GM12878 (cell line): ENCODE measurements around the gene TANK. TPM values are rescaled to one million over a fixed set of nuclear protein-coding genes. Genes with fewer than 3 reads are reported as not detected.

ENCODE experiments used
- ATAC-seq: fragments of 200-7000 bp; cut with Tn5 transposase; 3 replicates; pipeline ENCODE4 v1.9.1; 2020; ENCODE audit warnings: mild to moderate bottlenecking, moderate library complexity
- BruUV-seq: library from RNA; stranded (reverse); fragments of 400-500 nt; replicated peaks from 2 replicates; lab custom pipeline; 2021; lab: Mats Ljungman, UMichigan
- CTCF ChIA-PET: fragments of 300-600 bp; sonication (Branson Sonifier 250); formaldehyde crosslinking; extraction: SDS; loops from one replicate; lab custom pipeline; 2021; ENCODE audit warnings: inconsistent platforms; lab: Yijun Ruan, JAX
- POLR2A ChIA-PET: fragments of 350-600 bp; formaldehyde crosslinking; extraction: SDS; loops from one replicate; lab custom pipeline; 2021; ENCODE audit warnings: inconsistent platforms; lab: Charles Lee
- RAD21 ChIA-PET: fragments of 300-600 bp; sonication (Branson Sonifier 250); formaldehyde crosslinking; loops from one replicate; lab custom pipeline; 2023; ENCODE audit warnings: antibody characterized with exemption; ENCODE audit not compliant: unreplicated experiment; lab: Charles Lee
- SMC1A ChIA-PET: fragments of 300-600 bp; sonication (Branson Sonifier 250); formaldehyde crosslinking; loops from one replicate; lab custom pipeline; 2023; ENCODE audit not compliant: unreplicated experiment, uncharacterized antibody; lab: Charles Lee
- DNase-seq: peaks from one replicate; pipeline ENCODE4 v3.0.0-alpha.2; 2011; ENCODE audit warnings: low read depth, low spot score
- FAIRE-seq: peaks from 3 replicates; lab custom pipeline; 2011; peaks lifted over from hg19 to GRCh38; lab: Jason Lieb, UNC
- H2AFZ ChIP-seq: 2 replicates; pipeline ENCODE4 v1.6.0; 2011; ENCODE audit warnings: low read depth, low read length, control low read depth; ENCODE audit not compliant: control insufficient read depth
- H3K27ac ChIP-seq: 2 replicates; pipeline ENCODE4 v1.5.1; 2011; ENCODE audit warnings: control low read depth; ENCODE audit not compliant: control insufficient read depth, insufficient read depth
- H3K27me3 ChIP-seq, 2 experiments: replicated peaks in 1 of 2; 2 replicates each; pipeline versions ENCODE4 v1.6.0 to v1.6.1; 2011; ENCODE audit warnings: low read length in 1 of 2; ENCODE audit not compliant: control insufficient read depth in 2 of 2, insufficient read depth in 2 of 2
- H3K36me3 ChIP-seq, 2 experiments: 2 replicates each; pipeline ENCODE4 v1.5.1; 2011; ENCODE audit warnings: low read length in 1 of 2; ENCODE audit not compliant: control insufficient read depth in 2 of 2, insufficient read depth in 2 of 2
- H3K4me1 ChIP-seq: 2 replicates; pipeline ENCODE4 v1.6.1; 2011; ENCODE audit warnings: mild to moderate bottlenecking, low read length, moderate library complexity, mixed read lengths; ENCODE audit not compliant: control insufficient read depth, insufficient read depth
- H3K4me2 ChIP-seq: 2 replicates; pipeline ENCODE4 v1.6.0; 2011; ENCODE audit warnings: control low read depth; ENCODE audit not compliant: control insufficient read depth, insufficient read depth
- H3K4me3 ChIP-seq: fragments of 200-600 bp; sonication (generic); 2 replicates; pipeline ENCODE4 v1.5.1; 2016
- H3K79me2 ChIP-seq: 2 replicates; pipeline ENCODE4 v1.6.0; 2011; ENCODE audit warnings: low read length; ENCODE audit not compliant: control insufficient read depth, insufficient read depth
- H3K9ac ChIP-seq: 2 replicates; pipeline ENCODE4 v1.8.0; 2011; ENCODE audit warnings: low read length, control low read depth, mixed read lengths; ENCODE audit not compliant: control insufficient read depth, insufficient read depth
- H3K9me3 ChIP-seq: replicated peaks from 3 replicates; pipeline ENCODE4 v1.5.1; 2011; ENCODE audit warnings: mild to moderate bottlenecking, low read length; ENCODE audit not compliant: control insufficient read depth, insufficient read depth
- H4K20me1 ChIP-seq: 2 replicates; pipeline ENCODE4 v1.6.0; 2011; ENCODE audit not compliant: control insufficient read depth, insufficient read depth
- DPF2 ChIP-seq: fragments of 450-650 bp; IDR thresholded peaks from 2 replicates; pipeline ENCODE4 v1.6.1; 2017; ENCODE audit warnings: mild to moderate bottlenecking
- MEF2A ChIP-seq: IDR thresholded peaks from 2 replicates; pipeline ENCODE4 v1.6.1; 2011; ENCODE audit warnings: low read depth, mild to moderate bottlenecking, low read length, moderate library complexity; ENCODE audit not compliant: insufficient read depth
- PML ChIP-seq: IDR thresholded peaks from 2 replicates; pipeline ENCODE4 v1.6.1; 2012; ENCODE audit warnings: low read length, inconsistent platforms
- POLR2AphosphoS2 ChIP-seq: IDR thresholded peaks from 2 replicates; pipeline ENCODE4 v1.6.1; 2011; ENCODE audit warnings: low read depth, mild to moderate bottlenecking, low read length, improper control_type of control experiment, moderate library complexity
- STAT1 ChIP-seq: fragments of 450-650 bp; conservative IDR thresholded peaks from 2 replicates; pipeline ENCODE4 v1.6.1; 2014; ENCODE audit warnings: antibody characterized with exemption, mild to moderate bottlenecking
- WGBS: methylation state at CpG from one replicate; pipeline ENCODE4 v1.1.6; 2016; ENCODE audit warnings: low lambda C conversion rate; ENCODE audit not compliant: insufficient replicate concordance, insufficient coverage; ENCODE audit errors: missing lambda C conversion rate; 5-methylcytosine and 5-hydroxymethylcytosine counted together
- in situ Hi-C: fragments of 300-500 bp; cut with MboI; formaldehyde crosslinking; loops from 9 replicates; pipeline ENCODE4 v1.14.3; 2018; ENCODE audit warnings: mixed read lengths
- intact Hi-C: fragments of 100-400 bp; cut with micrococcal nuclease; formaldehyde crosslinking; loops from one replicate; pipeline ENCODE4 v1.14.2; 2022; ENCODE audit not compliant: unreplicated experiment
- polyA plus RNA-seq, 11 experiments: library from polyadenylated mRNA; depleted of rRNA in 4 of 11; unstranded in 6 of 11; stranded (reverse) in 5 of 11; fragments of >200 nt; fragmentation: Nextera tagmentation in 4 of 11; fragmentation: Illumina TruSeq in 1 of 11; extraction: Ambion mirVana in 4 of 11; extraction: Trizol in 1 of 11; gene quantifications; 1 replicate in 1 of 11; 2 replicates in 10 of 11; pipeline versions ENCODE4 v1.2.1 to v1.2.3, GENCODE V29; 2011 to 2016; ENCODE audit warnings: inconsistent platforms in 2 of 11, missing spikeins in 2 of 11, low read depth in 1 of 11
- total RNA-seq, 4 experiments: library from RNA; depleted of rRNA in 3 of 4; stranded (reverse); fragments of >200 nt in 3 of 4; fragmentation: Illumina TruSeq in 1 of 4; extraction: Trizol in 1 of 4; gene quantifications; 2 replicates each; pipeline versions ENCODE4 v1.2.1 to v1.2.3, GENCODE V29; 2013 to 2021
- TF ChIP-seq, protein P1 (sequence below): IDR thresholded peaks from 2 replicates; pipeline ENCODE4 v1.6.1; 2012; ENCODE audit warnings: low read length, inconsistent platforms
- TF ChIP-seq, protein P2 (sequence below): fragments of 450-650 bp; IDR thresholded peaks from 2 replicates; pipeline ENCODE4 v1.6.1; 2016; ENCODE audit warnings: mild to moderate bottlenecking
- TF ChIP-seq, protein P3 (sequence below): fragments of 450-650 bp; IDR thresholded peaks from 2 replicates; pipeline ENCODE4 v1.6.1; 2017; ENCODE audit warnings: mild to moderate bottlenecking, moderate library complexity

The TANK gene
- total and polyA plus RNA-seq, 10 of the 15 experiments (the other 5 are each of a cell fraction or from before 2014, with no cell fraction given) = 48.6 to 127 (median 103) TPM

DNA sequence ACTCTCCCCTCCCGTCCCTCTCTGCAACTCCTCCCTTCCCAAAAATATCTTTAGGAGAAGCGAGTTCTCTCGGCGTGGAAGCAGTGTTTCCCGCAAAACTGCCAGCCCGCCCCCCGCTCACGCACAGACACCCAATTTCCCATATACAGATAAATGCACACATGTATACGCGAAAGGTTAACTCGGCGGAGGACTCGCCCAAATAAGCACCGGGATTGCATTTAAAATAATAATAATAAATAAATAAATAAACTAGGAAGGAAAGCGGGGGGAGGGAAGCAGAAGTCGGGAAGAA, 78.0 kb downstream of the TANK start:
- POLR2A ChIA-PET = interaction anchor here (0.7 kb wide), 1 partner anchor 20 kb away, joined by 3 read pairs; no protein-coding TSS in a partner anchor
- peak overlapping the region; percentile 96 for H3K4me2 ChIP-seq
- SMC1A ChIA-PET = interaction anchor here (0.8 to 1.6 kb wide), 4 partner anchors 8 to 16 kb away, joined by 3 to 8 read pairs (median 6); no protein-coding TSS in a partner anchor
- H3K4me3 ChIP-seq = peak overlapping the region; percentile 76
- H4K20me1 ChIP-seq = no peaks in the 10 kb centered on the region
- FAIRE-seq (no peak), DNase-seq (no peak), ATAC-seq (peak; percentile 4; the same call in 2 of the 3 replicates)
- RAD21 ChIA-PET = interaction anchor here (1.4 to 1.6 kb wide), 2 partner anchors 13 to 174 kb away, joined by 4 to 6 read pairs; no protein-coding TSS in a partner anchor
- in situ Hi-C loops = no loop called here
- no TSS peak for BruUV-seq
- peak overlapping the region; percentile 31; the same call in 1 of the 2 replicates for H3K27ac ChIP-seq
- TF ChIP-seq, protein P1, sequence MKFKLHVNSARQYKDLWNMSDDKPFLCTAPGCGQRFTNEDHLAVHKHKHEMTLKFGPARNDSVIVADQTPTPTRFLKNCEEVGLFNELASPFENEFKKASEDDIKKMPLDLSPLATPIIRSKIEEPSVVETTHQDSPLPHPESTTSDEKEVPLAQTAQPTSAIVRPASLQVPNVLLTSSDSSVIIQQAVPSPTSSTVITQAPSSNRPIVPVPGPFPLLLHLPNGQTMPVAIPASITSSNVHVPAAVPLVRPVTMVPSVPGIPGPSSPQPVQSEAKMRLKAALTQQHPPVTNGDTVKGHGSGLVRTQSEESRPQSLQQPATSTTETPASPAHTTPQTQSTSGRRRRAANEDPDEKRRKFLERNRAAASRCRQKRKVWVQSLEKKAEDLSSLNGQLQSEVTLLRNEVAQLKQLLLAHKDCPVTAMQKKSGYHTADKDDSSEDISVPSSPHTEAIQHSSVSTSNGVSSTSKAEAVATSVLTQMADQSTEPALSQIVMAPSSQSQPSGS = no peak
- TF ChIP-seq DPF2 (no peak), STAT1 (no peak), PML (peak; percentile 22; the same call in 1 of the 2 replicates), POLR2AphosphoS2 (peak; percentile 16; the same call in 1 of the 2 replicates), MEF2A (no peak)
- TF ChIP-seq, protein P2, sequence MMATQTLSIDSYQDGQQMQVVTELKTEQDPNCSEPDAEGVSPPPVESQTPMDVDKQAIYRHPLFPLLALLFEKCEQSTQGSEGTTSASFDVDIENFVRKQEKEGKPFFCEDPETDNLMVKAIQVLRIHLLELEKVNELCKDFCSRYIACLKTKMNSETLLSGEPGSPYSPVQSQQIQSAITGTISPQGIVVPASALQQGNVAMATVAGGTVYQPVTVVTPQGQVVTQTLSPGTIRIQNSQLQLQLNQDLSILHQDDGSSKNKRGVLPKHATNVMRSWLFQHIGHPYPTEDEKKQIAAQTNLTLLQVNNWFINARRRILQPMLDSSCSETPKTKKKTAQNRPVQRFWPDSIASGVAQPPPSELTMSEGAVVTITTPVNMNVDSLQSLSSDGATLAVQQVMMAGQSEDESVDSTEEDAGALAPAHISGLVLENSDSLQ = no peak
- TF ChIP-seq, protein P3, sequence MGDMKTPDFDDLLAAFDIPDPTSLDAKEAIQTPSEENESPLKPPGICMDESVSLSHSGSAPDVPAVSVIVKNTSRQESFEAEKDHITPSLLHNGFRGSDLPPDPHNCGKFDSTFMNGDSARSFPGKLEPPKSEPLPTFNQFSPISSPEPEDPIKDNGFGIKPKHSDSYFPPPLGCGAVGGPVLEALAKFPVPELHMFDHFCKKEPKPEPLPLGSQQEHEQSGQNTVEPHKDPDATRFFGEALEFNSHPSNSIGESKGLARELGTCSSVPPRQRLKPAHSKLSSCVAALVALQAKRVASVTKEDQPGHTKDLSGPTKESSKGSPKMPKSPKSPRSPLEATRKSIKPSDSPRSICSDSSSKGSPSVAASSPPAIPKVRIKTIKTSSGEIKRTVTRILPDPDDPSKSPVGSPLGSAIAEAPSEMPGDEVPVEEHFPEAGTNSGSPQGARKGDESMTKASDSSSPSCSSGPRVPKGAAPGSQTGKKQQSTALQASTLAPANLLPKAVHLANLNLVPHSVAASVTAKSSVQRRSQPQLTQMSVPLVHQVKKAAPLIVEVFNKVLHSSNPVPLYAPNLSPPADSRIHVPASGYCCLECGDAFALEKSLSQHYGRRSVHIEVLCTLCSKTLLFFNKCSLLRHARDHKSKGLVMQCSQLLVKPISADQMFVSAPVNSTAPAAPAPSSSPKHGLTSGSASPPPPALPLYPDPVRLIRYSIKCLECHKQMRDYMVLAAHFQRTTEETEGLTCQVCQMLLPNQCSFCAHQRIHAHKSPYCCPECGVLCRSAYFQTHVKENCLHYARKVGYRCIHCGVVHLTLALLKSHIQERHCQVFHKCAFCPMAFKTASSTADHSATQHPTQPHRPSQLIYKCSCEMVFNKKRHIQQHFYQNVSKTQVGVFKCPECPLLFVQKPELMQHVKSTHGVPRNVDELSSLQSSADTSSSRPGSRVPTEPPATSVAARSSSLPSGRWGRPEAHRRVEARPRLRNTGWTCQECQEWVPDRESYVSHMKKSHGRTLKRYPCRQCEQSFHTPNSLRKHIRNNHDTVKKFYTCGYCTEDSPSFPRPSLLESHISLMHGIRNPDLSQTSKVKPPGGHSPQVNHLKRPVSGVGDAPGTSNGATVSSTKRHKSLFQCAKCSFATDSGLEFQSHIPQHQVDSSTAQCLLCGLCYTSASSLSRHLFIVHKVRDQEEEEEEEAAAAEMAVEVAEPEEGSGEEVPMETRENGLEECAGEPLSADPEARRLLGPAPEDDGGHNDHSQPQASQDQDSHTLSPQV = no peak
- peaks cover 15% of the 10 kb centered on the region for H3K4me1 ChIP-seq
- peaks cover 0 to 1% of the 10 kb centered on the region in 2 experiments; a peak in 2 of 4 replicates for H3K36me3 ChIP-seq
- no peaks in the 10 kb centered on the region; the same call in 1 of the 2 replicates for H3K79me2 ChIP-seq
- H2AFZ ChIP-seq = peak overlapping the region; percentile 71
- no peaks in the 10 kb centered on the region for H3K9me3 ChIP-seq
- intact Hi-C loops = no loop called here
- 1% methylated on average over 16 of the region's 16 CpGs for WGBS
- no peaks in the 10 kb centered on the region for H3K27me3 ChIP-seq
- CTCF ChIA-PET = interaction anchor here (0.7 to 1.9 kb wide), 4 partner anchors 8 to 183 kb away, joined by 3 to 19 read pairs (median 8); no protein-coding TSS in a partner anchor
- peak overlapping the region; percentile 61 for H3K9ac ChIP-seq
